ENCODE data around the gene HILPDA. TPM values are rescaled to one million over a fixed set of nuclear protein-coding genes. Genes with fewer than 3 reads are reported as not detected.
"Not testable (repeated sequence)": the region's sequence is repeated elsewhere in the genome, so short reads cannot be mapped to it uniquely, and the experiment has no call there.

Gene HILPDA
- polyA plus RNA-seq, 1 donor from 2014 or later: 16.6 TPM

GRCh38 chr7:128459394-128459878 lies 3.8 kb downstream of the HILPDA start:
- Histone ChIP-seq H3F3A (ENCODE audit: insufficient read depth, low read length, poor library complexity, severe bottlenecking) (no peaks in the 10 kb centered on the region), H3K4me3 (ENCODE audit: low read length) (no peak overlapping the region), H3K4me2 (ENCODE audit: low read length) (no peak overlapping the region), H3K9me3 (ENCODE audit: low read length) (no peaks in the 10 kb centered on the region), H3K9ac (ENCODE audit: low read length) (no peak overlapping the region), H3K27ac (ENCODE audit: low read length) (no peak overlapping the region), H3K36me3 (ENCODE audit: insufficient read depth, low read length) (no peaks in the 10 kb centered on the region), H3K79me2 (replicated peaks; ENCODE audit: insufficient read depth, low read length) (peaks cover 18% of the 10 kb centered on the region), H3K9me2 (ENCODE audit: insufficient read depth, low read length) (no peaks in the 10 kb centered on the region), H4K20me1 (ENCODE audit: insufficient read depth) (no peaks in the 10 kb centered on the region), H3K27me3 (ENCODE audit: insufficient read depth, low read depth, low read length) (no peaks in the 10 kb centered on the region), H2AFZ (ENCODE audit: low read depth, low read length) (no peak overlapping the region)
- TF ChIP-seq EZH2 (IDR thresholded peaks at IDR 0.05; ENCODE audit: borderline replicate concordance, insufficient read depth, low read length, poor library complexity, severe bottlenecking) (no peak), EP300 (conservative IDR thresholded peaks at IDR 0.05; ENCODE audit: poor library complexity, severe bottlenecking) (no peak), TAF1 (IDR thresholded peaks at IDR 0.05; ENCODE audit: low read depth) (no peak), MXI1 (conservative IDR thresholded peaks at IDR 0.05; ENCODE audit: poor library complexity, severe bottlenecking) (no peak), REST (IDR thresholded peaks at IDR 0.05; ENCODE audit: borderline replicate concordance) (no peak), POLR2AphosphoS5 (IDR thresholded peaks at IDR 0.05) (no peak), CTCF (IDR thresholded peaks at IDR 0.05; ENCODE audit: poor library complexity, severe bottlenecking) (peak; percentile 68), RAD21 (conservative IDR thresholded peaks at IDR 0.05) (peak; percentile 42), SMC3 (conservative IDR thresholded peaks at IDR 0.05; ENCODE audit: poor library complexity) (peak; percentile 56)

- H3K4me3 ChIP-seq (ENCODE audit: low read length): no peak overlapping the region
- H3K9ac ChIP-seq (ENCODE audit: low read length): no peak overlapping the region
- H3K79me2 ChIP-seq (replicated peaks; ENCODE audit: insufficient read depth, low read length): no peaks in the 10 kb centered on the region
- no peaks in the 10 kb centered on the region for H3K9me2 ChIP-seq (ENCODE audit: insufficient read depth, low read length)
- H2AFZ ChIP-seq (ENCODE audit: low read depth, low read length): no peak overlapping the region
- no peaks in the 10 kb centered on the region for H3F3A ChIP-seq (ENCODE audit: insufficient read depth, low read length, poor library complexity, severe bottlenecking)
- no peaks in the 10 kb centered on the region for H3K36me3 ChIP-seq (ENCODE audit: insufficient read depth, low read length)
- no peak overlapping the region for H3K4me2 ChIP-seq (ENCODE audit: low read length)
- no peaks in the 10 kb centered on the region for H4K20me1 ChIP-seq (ENCODE audit: insufficient read depth)
- no peaks in the 10 kb centered on the region for H3K27me3 ChIP-seq (ENCODE audit: insufficient read depth, low read depth, low read length)
- H3K9me3 ChIP-seq (ENCODE audit: low read length): no peaks in the 10 kb centered on the region
- H3K27ac ChIP-seq (ENCODE audit: low read length): no peak overlapping the region
- TF ChIP-seq CTCF (IDR thresholded peaks at IDR 0.05; ENCODE audit: poor library complexity, severe bottlenecking) (no peak), RAD21 (conservative IDR thresholded peaks at IDR 0.05) (no peak), POLR2AphosphoS5 (IDR thresholded peaks at IDR 0.05) (no peak), EZH2 (IDR thresholded peaks at IDR 0.05; ENCODE audit: borderline replicate concordance, insufficient read depth, low read length, poor library complexity, severe bottlenecking) (no peak), REST (IDR thresholded peaks at IDR 0.05; ENCODE audit: borderline replicate concordance) (no peak), SMC3 (conservative IDR thresholded peaks at IDR 0.05; ENCODE audit: poor library complexity) (no peak)
Observed at GRCh38 chr7:128462460-128462859, 6.8 kb downstream of the HILPDA start.

- not testable (repeated sequence) for H4K20me1 ChIP-seq (ENCODE audit: insufficient read depth); H3K36me3 ChIP-seq (ENCODE audit: insufficient read depth, low read length); H3K27ac ChIP-seq (ENCODE audit: low read length)
Observed at GRCh38 chr7:128463345-128463744, 7.7 kb downstream of the HILPDA start.

More at GRCh38 chr7:128463345-128463744, 7.7 kb downstream of the HILPDA start:
- not testable (repeated sequence) for H3K27me3 ChIP-seq (ENCODE audit: insufficient read depth, low read depth, low read length); H3K9me3 ChIP-seq (ENCODE audit: low read length); H3K9ac ChIP-seq (ENCODE audit: low read length); H3K9me2 ChIP-seq (ENCODE audit: insufficient read depth, low read length); H3K4me3 ChIP-seq (ENCODE audit: low read length); H3K79me2 ChIP-seq (replicated peaks; ENCODE audit: insufficient read depth, low read length); H2AFZ ChIP-seq (ENCODE audit: low read depth, low read length); H3F3A ChIP-seq (ENCODE audit: insufficient read depth, low read length, poor library complexity, severe bottlenecking); H3K4me2 ChIP-seq (ENCODE audit: low read length)
